ENCODE measurements around the gene RASA4. TPM values are rescaled to one million over a fixed set of nuclear protein-coding genes. Genes with fewer than 3 reads are reported as not detected.
"Not testable (repeated sequence)": the region's sequence is repeated elsewhere in the genome, so short reads cannot be mapped to it uniquely, and the experiment has no call there.

Gene RASA4
- total RNA-seq, 1 donor from 2014 or later = 14.2 TPM

GRCh38 chr7:102614346-102614697 is 2.2 kb downstream of the RASA4 start:
- H3K36me3 ChIP-seq (ENCODE audit: control insufficient read depth, insufficient read depth, low read length); H3K4me3 ChIP-seq (ENCODE audit: low read depth, low read length); DNase-seq (ENCODE audit: low read depth); H3K27me3 ChIP-seq (ENCODE audit: control insufficient read depth, insufficient read depth, low read length): not testable (repeated sequence)

- H3K27me3 ChIP-seq (ENCODE audit: control insufficient read depth, insufficient read depth, low read length); DNase-seq (ENCODE audit: low read depth): not testable (repeated sequence)
Measured at GRCh38 chr7:102613575-102614345, 2.8 kb downstream of the RASA4 start.

GRCh38 chr7:102611675-102612325 is 4.8 kb downstream of the RASA4 start:
- not testable (repeated sequence) for H3K27me3 ChIP-seq (ENCODE audit: control insufficient read depth, insufficient read depth, low read length); H3K36me3 ChIP-seq (ENCODE audit: control insufficient read depth, insufficient read depth, low read length); DNase-seq (ENCODE audit: low read depth); H3K4me3 ChIP-seq (ENCODE audit: low read depth, low read length)

More at GRCh38 chr7:102613575-102614345, 2.8 kb downstream of the RASA4 start:
- H3K4me3 ChIP-seq (ENCODE audit: low read depth, low read length); H3K36me3 ChIP-seq (ENCODE audit: control insufficient read depth, insufficient read depth, low read length): not testable (repeated sequence)

- H3K36me3 ChIP-seq (ENCODE audit: control insufficient read depth, insufficient read depth, low read length); H3K27me3 ChIP-seq (ENCODE audit: control insufficient read depth, insufficient read depth, low read length); H3K4me3 ChIP-seq (ENCODE audit: low read depth, low read length); DNase-seq (ENCODE audit: low read depth): not testable (repeated sequence)
Measured at GRCh38 chr7:102611013-102611674, 5.4 kb downstream of the RASA4 start.

- H3K27me3 ChIP-seq (ENCODE audit: control insufficient read depth, insufficient read depth, low read length); H3K36me3 ChIP-seq (ENCODE audit: control insufficient read depth, insufficient read depth, low read length); DNase-seq (ENCODE audit: low read depth); H3K4me3 ChIP-seq (ENCODE audit: low read depth, low read length): not testable (repeated sequence)
Measured at GRCh38 chr7:102610441-102610840, 6.1 kb downstream of the RASA4 start.

- not testable (repeated sequence) for H3K4me3 ChIP-seq (ENCODE audit: low read depth, low read length); DNase-seq (ENCODE audit: low read depth); H3K36me3 ChIP-seq (ENCODE audit: control insufficient read depth, insufficient read depth, low read length); H3K27me3 ChIP-seq (ENCODE audit: control insufficient read depth, insufficient read depth, low read length)
Measured at GRCh38 chr7:102609734-102610133, 6.8 kb downstream of the RASA4 start.

GRCh38 chr7:102606848-102607247 is 9.7 kb downstream of the RASA4 start:
- H3K4me3 ChIP-seq (ENCODE audit: low read depth, low read length); H3K36me3 ChIP-seq (ENCODE audit: control insufficient read depth, insufficient read depth, low read length); DNase-seq (ENCODE audit: low read depth); H3K27me3 ChIP-seq (ENCODE audit: control insufficient read depth, insufficient read depth, low read length): not testable (repeated sequence)

- not testable (repeated sequence) for H3K27me3 ChIP-seq (ENCODE audit: control insufficient read depth, insufficient read depth, low read length); H3K4me3 ChIP-seq (ENCODE audit: low read depth, low read length); DNase-seq (ENCODE audit: low read depth); H3K36me3 ChIP-seq (ENCODE audit: control insufficient read depth, insufficient read depth, low read length)
Measured at GRCh38 chr7:102604431-102605145, 12.0 kb downstream of the RASA4 start.

- not testable (repeated sequence) for H3K36me3 ChIP-seq (ENCODE audit: control insufficient read depth, insufficient read depth, low read length); DNase-seq (ENCODE audit: low read depth); H3K27me3 ChIP-seq (ENCODE audit: control insufficient read depth, insufficient read depth, low read length)
Measured at GRCh38 chr7:102602317-102602716, 14.2 kb downstream of the RASA4 start.

GRCh38 chr7:102599699-102600098 is 16.9 kb downstream of the RASA4 start:
- H3K36me3 ChIP-seq (ENCODE audit: control insufficient read depth, insufficient read depth, low read length); DNase-seq (ENCODE audit: low read depth); H3K27me3 ChIP-seq (ENCODE audit: control insufficient read depth, insufficient read depth, low read length); H3K4me3 ChIP-seq (ENCODE audit: low read depth, low read length): not testable (repeated sequence)

More at GRCh38 chr7:102602317-102602716, 14.2 kb downstream of the RASA4 start:
- not testable (repeated sequence) for H3K4me3 ChIP-seq (ENCODE audit: low read depth, low read length)

GRCh38 chr7:102596036-102596435 is 20.5 kb downstream of the RASA4 start:
- not testable (repeated sequence) for H3K4me3 ChIP-seq (ENCODE audit: low read depth, low read length); H3K36me3 ChIP-seq (ENCODE audit: control insufficient read depth, insufficient read depth, low read length); DNase-seq (ENCODE audit: low read depth); H3K27me3 ChIP-seq (ENCODE audit: control insufficient read depth, insufficient read depth, low read length)

- not testable (repeated sequence) for DNase-seq (ENCODE audit: low read depth); H3K4me3 ChIP-seq (ENCODE audit: low read depth, low read length); H3K36me3 ChIP-seq (ENCODE audit: control insufficient read depth, insufficient read depth, low read length); H3K27me3 ChIP-seq (ENCODE audit: control insufficient read depth, insufficient read depth, low read length)
Measured at GRCh38 chr7:102593637-102594334, 22.8 kb downstream of the RASA4 start.

- not testable (repeated sequence) for H3K36me3 ChIP-seq (ENCODE audit: control insufficient read depth, insufficient read depth, low read length); H3K27me3 ChIP-seq (ENCODE audit: control insufficient read depth, insufficient read depth, low read length); DNase-seq (ENCODE audit: low read depth); H3K4me3 ChIP-seq (ENCODE audit: low read depth, low read length)
Measured at GRCh38 chr7:102592477-102593019, 24.0 kb downstream of the RASA4 start.

- not testable (repeated sequence) for DNase-seq (ENCODE audit: low read depth); H3K36me3 ChIP-seq (ENCODE audit: control insufficient read depth, insufficient read depth, low read length); H3K4me3 ChIP-seq (ENCODE audit: low read depth, low read length); H3K27me3 ChIP-seq (ENCODE audit: control insufficient read depth, insufficient read depth, low read length)
Measured at GRCh38 chr7:102589857-102590256, 26.7 kb downstream of the RASA4 start.
